ENCODE measurements around the gene OSGIN1.

DNA sequence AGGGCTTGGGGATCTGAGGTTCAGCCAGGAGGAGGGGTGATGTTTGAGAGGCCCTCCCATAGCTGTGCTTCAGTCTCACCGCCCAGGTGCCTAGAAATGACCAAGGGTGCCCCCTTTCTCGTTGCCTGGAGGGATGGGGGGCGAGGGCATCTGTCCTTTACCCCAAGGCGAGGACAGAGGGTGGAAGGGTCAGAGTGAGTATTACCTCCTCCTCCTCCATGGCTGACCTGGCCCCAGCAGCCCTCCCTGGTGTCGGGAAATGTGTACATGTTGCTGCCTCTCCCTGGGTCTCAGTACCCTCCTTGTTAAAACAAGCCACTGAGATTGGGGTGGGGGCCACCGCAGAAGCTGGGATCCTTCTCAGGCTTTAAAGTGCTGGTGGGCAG, 17.4 kb downstream of the OSGIN1 start:
- no peak for TF ChIP-seq NFYB (CRISPR knock-in tag; conservative IDR thresholded peaks at IDR 0.05; ENCODE audit: low read depth)
- TF ChIP-seq FOXJ3 (CRISPR knock-in tag; IDR thresholded peaks at IDR 0.05; ENCODE audit: borderline replicate concordance), result no peak
- TF ChIP-seq, protein P1, sequence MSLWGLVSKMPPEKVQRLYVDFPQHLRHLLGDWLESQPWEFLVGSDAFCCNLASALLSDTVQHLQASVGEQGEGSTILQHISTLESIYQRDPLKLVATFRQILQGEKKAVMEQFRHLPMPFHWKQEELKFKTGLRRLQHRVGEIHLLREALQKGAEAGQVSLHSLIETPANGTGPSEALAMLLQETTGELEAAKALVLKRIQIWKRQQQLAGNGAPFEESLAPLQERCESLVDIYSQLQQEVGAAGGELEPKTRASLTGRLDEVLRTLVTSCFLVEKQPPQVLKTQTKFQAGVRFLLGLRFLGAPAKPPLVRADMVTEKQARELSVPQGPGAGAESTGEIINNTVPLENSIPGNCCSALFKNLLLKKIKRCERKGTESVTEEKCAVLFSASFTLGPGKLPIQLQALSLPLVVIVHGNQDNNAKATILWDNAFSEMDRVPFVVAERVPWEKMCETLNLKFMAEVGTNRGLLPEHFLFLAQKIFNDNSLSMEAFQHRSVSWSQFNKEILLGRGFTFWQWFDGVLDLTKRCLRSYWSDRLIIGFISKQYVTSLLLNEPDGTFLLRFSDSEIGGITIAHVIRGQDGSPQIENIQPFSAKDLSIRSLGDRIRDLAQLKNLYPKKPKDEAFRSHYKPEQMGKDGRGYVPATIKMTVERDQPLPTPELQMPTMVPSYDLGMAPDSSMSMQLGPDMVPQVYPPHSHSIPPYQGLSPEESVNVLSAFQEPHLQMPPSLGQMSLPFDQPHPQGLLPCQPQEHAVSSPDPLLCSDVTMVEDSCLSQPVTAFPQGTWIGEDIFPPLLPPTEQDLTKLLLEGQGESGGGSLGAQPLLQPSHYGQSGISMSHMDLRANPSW (CRISPR knock-in tag; conservative IDR thresholded peaks at IDR 0.05; ENCODE audit: low read depth), result no peak
- no peak for TF ChIP-seq TEAD1 (CRISPR knock-in tag; IDR thresholded peaks at IDR 0.05)
- TF ChIP-seq ZNF121 (CRISPR knock-in tag; IDR thresholded peaks at IDR 0.05), result no peak
- TF ChIP-seq, protein P2, sequence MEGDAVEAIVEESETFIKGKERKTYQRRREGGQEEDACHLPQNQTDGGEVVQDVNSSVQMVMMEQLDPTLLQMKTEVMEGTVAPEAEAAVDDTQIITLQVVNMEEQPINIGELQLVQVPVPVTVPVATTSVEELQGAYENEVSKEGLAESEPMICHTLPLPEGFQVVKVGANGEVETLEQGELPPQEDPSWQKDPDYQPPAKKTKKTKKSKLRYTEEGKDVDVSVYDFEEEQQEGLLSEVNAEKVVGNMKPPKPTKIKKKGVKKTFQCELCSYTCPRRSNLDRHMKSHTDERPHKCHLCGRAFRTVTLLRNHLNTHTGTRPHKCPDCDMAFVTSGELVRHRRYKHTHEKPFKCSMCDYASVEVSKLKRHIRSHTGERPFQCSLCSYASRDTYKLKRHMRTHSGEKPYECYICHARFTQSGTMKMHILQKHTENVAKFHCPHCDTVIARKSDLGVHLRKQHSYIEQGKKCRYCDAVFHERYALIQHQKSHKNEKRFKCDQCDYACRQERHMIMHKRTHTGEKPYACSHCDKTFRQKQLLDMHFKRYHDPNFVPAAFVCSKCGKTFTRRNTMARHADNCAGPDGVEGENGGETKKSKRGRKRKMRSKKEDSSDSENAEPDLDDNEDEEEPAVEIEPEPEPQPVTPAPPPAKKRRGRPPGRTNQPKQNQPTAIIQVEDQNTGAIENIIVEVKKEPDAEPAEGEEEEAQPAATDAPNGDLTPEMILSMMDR (IDR thresholded peaks at IDR 0.05), result no peak
- no peak for TF ChIP-seq CREB1 (CRISPR knock-in tag; IDR thresholded peaks at IDR 0.05)
- no peak for TF ChIP-seq GRHL2 (CRISPR knock-in tag; IDR thresholded peaks at IDR 0.05; ENCODE audit: insufficient replicate concordance, severe bottlenecking)
- no peak for TF ChIP-seq SP1 (CRISPR knock-in tag; conservative IDR thresholded peaks at IDR 0.05)
- no peak for TF ChIP-seq ESRRA (CRISPR knock-in tag; IDR thresholded peaks at IDR 0.05; ENCODE audit: borderline replicate concordance)
- no peak for TF ChIP-seq RELA (CRISPR knock-in tag; IDR thresholded peaks at IDR 0.05; ENCODE audit: borderline replicate concordance)
- no peak for TF ChIP-seq IRF2 (CRISPR knock-in tag; IDR thresholded peaks at IDR 0.05; ENCODE audit: borderline replicate concordance, low read depth)
- no peak for TF ChIP-seq CREM (CRISPR knock-in tag; IDR thresholded peaks at IDR 0.05)
- TF ChIP-seq ZNF232 (CRISPR knock-in tag; IDR thresholded peaks at IDR 0.05), result no peak

All from WTC11 (cell line).